Loucy (cell line): ENCODE data around the gene PHEX.

Source experiments
- EZH2phosphoT487 ChIP-seq: fragments of 200-600 bp; IDR thresholded peaks from 2 replicates; pipeline ENCODE4 v1.6.1; 2018; ENCODE audit warnings: antibody characterized with exemption, mild to moderate bottlenecking, moderate library complexity, borderline replicate concordance
- TF ChIP-seq, protein P1 (sequence below): fragments of 200-600 bp; sonication (generic); conservative IDR thresholded peaks from 2 replicates; pipeline ENCODE4 v1.5.1; 2014; ENCODE audit warnings: mild to moderate bottlenecking, antibody characterized with exemption, low read length

DNA sequence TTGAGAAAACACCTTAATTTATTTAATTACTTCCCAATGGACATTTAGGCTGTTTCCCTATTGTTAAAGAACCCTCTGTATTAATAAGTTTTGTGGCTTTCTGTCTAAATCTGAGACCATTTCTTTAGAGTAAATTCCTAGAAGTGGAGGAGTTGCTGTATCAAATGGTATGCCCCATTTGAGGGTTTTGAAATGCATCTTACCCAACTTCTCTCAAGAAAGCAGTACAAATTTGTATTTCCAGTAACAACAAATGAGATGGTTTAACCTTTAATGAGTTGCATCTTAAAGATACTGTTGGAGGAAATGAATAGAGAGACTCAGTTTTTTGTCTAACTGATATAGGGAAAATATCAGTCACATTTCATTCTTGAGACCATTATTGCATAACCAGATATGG is 170.1 kb downstream of the PHEX start:
- TF ChIP-seq, protein P1, sequence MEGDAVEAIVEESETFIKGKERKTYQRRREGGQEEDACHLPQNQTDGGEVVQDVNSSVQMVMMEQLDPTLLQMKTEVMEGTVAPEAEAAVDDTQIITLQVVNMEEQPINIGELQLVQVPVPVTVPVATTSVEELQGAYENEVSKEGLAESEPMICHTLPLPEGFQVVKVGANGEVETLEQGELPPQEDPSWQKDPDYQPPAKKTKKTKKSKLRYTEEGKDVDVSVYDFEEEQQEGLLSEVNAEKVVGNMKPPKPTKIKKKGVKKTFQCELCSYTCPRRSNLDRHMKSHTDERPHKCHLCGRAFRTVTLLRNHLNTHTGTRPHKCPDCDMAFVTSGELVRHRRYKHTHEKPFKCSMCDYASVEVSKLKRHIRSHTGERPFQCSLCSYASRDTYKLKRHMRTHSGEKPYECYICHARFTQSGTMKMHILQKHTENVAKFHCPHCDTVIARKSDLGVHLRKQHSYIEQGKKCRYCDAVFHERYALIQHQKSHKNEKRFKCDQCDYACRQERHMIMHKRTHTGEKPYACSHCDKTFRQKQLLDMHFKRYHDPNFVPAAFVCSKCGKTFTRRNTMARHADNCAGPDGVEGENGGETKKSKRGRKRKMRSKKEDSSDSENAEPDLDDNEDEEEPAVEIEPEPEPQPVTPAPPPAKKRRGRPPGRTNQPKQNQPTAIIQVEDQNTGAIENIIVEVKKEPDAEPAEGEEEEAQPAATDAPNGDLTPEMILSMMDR = no peak
- TF ChIP-seq EZH2phosphoT487 = no peak
